ENCODE data around the gene KDM2B. TPM values are rescaled to one million over a fixed set of nuclear protein-coding genes. Genes with fewer than 3 reads are reported as not detected.

KDM2B gene
- total RNA-seq, 1 experiment from 2014 or later, result 73.4 TPM

Other genes starting within 250 kb of the KDM2B start
- 129 and 154 TPM in 2 replicates for gene ANAPC5, start 228.6 kb downstream of the KDM2B start, total RNA-seq (2014; rRNA removed; shearing (Covaris generic))
- 39.0 and 43.8 TPM in 2 replicates for gene RNF34, start 180.9 kb downstream of the KDM2B start, total RNA-seq (2014; rRNA removed; shearing (Covaris generic))
- 22.3 and 27.4 TPM in 2 replicates for gene ORAI1, start 45.5 kb upstream of the KDM2B start, total RNA-seq (2014; rRNA removed; shearing (Covaris generic))
- gene MORN3, start 88.6 kb upstream of the KDM2B start, total RNA-seq (2014; rRNA removed; shearing (Covaris generic)), result 0.41 and 0.80 TPM in 2 replicates
- 22.6 and 27.9 TPM in 2 replicates for gene TMEM120B, start 131.7 kb upstream of the KDM2B start, total RNA-seq (2014; rRNA removed; shearing (Covaris generic))
- gene RHOF, start 212.7 kb upstream of the KDM2B start, total RNA-seq (2014; rRNA removed; shearing (Covaris generic)), result 35.3 and 46.6 TPM in 2 replicates
- 0.62 and 2.8 TPM in 2 replicates for gene SETD1B, start 223.0 kb upstream of the KDM2B start, total RNA-seq (2014; rRNA removed; shearing (Covaris generic))